GM13977 (cell line): ENCODE data around the gene BDH1.
"Not testable (repeated sequence)": the region's sequence is repeated elsewhere in the genome, so short reads cannot be mapped to it uniquely, and the experiment has no call there.

Source experiments
- DNase-seq: peaks from one replicate; pipeline ENCODE4 v3.0.0; 2012; ENCODE audit warnings: low spot score
- in situ Hi-C: fragments of 300-500 bp; cut with MboI; formaldehyde crosslinking; loops from one replicate; pipeline ENCODE4 v1.12.0; 2022; ENCODE audit warnings: low sequenced_read_pairs, low pct_unique_long_range_greater_than_20kb, mixed read lengths, inconsistent platforms; ENCODE audit not compliant: unreplicated experiment
- TF ChIP-seq, protein P1 (sequence below): IDR thresholded peaks from 2 replicates; pipeline ENCODE4 v1.5.1; 2012; ENCODE audit warnings: mild to moderate bottlenecking, control low read depth; ENCODE audit not compliant: insufficient read depth; ENCODE audit errors: extremely low read depth, missing control alignments

BDH1 gene

DNA sequence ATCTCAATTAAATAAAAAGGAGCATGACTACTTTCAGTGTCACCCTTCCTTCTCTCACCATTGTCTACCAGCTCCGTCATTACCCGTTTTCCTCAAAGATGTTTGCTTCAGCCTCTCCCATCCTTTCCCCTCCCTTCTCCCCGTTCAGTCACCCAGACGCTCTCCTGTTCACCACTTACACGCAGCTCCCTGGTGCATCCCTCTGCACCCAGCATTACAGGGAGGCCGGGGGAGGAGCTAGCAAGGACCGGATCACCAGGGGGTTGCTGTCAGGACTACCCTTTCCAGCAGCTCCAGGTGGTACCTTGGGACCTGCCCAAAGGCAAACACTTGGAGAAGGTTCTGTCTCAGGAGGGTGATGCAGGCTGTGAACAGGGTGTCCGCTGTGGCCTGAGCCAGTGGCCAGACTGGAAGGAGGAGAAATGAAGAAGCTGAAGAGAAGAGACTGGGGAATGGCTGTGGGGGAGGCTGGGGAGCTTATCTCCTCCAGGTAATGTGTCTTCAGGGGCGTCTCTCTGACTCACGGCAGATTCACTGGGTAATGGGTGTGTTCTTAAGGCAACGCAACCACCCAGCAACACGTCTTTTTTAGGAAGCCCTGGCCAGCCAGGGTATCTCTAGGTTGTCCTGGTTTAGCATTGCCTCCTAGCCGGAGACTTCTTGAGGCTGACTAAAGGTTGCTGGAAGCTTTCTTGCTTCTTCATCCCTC lies 21.8 kb upstream of the BDH1 start:
- TF ChIP-seq, protein P1, sequence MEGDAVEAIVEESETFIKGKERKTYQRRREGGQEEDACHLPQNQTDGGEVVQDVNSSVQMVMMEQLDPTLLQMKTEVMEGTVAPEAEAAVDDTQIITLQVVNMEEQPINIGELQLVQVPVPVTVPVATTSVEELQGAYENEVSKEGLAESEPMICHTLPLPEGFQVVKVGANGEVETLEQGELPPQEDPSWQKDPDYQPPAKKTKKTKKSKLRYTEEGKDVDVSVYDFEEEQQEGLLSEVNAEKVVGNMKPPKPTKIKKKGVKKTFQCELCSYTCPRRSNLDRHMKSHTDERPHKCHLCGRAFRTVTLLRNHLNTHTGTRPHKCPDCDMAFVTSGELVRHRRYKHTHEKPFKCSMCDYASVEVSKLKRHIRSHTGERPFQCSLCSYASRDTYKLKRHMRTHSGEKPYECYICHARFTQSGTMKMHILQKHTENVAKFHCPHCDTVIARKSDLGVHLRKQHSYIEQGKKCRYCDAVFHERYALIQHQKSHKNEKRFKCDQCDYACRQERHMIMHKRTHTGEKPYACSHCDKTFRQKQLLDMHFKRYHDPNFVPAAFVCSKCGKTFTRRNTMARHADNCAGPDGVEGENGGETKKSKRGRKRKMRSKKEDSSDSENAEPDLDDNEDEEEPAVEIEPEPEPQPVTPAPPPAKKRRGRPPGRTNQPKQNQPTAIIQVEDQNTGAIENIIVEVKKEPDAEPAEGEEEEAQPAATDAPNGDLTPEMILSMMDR, result no peak
- DNase-seq, result no peak
- in situ Hi-C loops, result no loop called here

GRCh38 chr3:197576838-197577237 lies 21.1 kb upstream of the BDH1 start:
- no peak for DNase-seq
- TF ChIP-seq, protein P1, result no peak
- in situ Hi-C loops, result no loop called here

GRCh38 chr3:197575362-197575761 lies 19.6 kb upstream of the BDH1 start:
- in situ Hi-C loops, result no loop called here
- TF ChIP-seq, protein P1, result no peak
- DNase-seq, result no peak

DNA sequence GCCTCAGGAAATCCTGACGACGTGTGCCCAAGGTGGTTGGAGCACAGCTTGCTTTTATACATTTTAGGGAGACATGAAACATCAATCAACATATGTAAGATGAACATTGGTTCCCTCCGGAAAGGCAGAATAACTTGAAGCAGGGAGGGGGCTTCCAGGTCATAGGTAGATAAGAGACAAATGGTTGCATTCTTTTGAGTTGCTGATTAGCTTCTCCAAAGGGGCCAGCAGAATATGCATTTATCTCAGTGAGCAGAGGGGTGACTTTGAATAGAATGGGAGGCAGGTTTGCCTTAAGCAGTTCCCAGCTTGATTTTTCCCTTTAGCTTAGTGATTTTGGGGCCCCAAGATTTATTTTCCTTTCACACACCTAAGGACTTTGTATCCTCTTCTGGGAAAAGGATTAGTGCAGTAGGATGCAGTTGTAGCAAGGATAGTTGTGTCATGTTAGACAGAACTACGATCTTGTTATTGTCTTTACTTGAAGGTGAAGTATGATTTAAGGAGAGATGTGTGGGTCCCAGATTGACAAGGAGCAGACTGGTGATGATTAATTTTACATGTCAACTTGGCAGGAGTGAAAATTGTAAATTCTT lies 18.7 kb upstream of the BDH1 start:
- in situ Hi-C loops, result not testable (repeated sequence)

GRCh38 chr3:197573048-197573767 lies 17.4 kb upstream of the BDH1 start:
- no peak for DNase-seq
- in situ Hi-C loops, result no loop called here
- TF ChIP-seq, protein P1, result no peak

More for the DNA sequence above, 18.7 kb upstream of the BDH1 start:
- DNase-seq, result not testable (repeated sequence)

DNA sequence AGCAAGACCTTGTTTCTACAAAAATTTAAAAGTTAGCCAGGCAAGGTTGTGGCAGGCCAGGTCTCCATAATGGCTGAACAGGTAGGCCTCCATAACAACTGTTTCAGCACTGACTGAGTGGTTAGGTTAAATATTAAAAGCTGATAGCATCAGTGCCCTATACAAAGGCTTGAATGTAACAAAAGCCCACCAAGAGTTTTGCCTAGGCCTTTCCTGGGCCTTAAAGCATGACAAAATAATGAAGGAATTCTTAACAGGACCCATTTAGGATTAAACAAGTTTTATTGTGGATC lies 16.1 kb upstream of the BDH1 start:
- DNase-seq, in situ Hi-C loops: not testable (repeated sequence)

- in situ Hi-C loops, DNase-seq: not testable (repeated sequence)
These were observed 15.5 kb upstream of the BDH1 start for GRCh38 chr3:197571074-197571879.

DNA sequence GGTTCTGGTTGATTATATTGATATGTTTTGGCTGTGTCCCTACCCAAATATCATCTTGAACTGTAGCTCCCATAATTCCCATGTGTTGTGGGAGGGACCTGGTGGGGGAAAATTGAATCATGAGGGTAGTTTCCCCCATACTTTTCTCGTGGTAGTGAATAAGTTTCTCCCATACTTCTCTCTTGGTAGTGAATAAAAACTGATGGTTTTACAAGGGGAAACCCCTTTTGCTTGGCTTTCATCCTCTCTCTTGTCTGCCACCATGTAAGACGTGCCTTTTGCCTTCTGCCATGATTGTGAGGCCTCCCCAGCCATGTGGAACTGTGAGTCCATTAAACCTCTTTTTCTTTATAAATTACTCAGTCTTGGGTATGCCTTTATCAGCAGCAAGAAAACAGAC lies 13.7 kb upstream of the BDH1 start:
- DNase-seq, in situ Hi-C loops: not testable (repeated sequence)
